ENCODE results near the gene JAK3. TPM values are rescaled to one million over a fixed set of nuclear protein-coding genes. Genes with fewer than 3 reads are reported as not detected.

The JAK3 gene
- total RNA-seq, 1 donor from 2014 or later, result 8.0 TPM

DNA sequence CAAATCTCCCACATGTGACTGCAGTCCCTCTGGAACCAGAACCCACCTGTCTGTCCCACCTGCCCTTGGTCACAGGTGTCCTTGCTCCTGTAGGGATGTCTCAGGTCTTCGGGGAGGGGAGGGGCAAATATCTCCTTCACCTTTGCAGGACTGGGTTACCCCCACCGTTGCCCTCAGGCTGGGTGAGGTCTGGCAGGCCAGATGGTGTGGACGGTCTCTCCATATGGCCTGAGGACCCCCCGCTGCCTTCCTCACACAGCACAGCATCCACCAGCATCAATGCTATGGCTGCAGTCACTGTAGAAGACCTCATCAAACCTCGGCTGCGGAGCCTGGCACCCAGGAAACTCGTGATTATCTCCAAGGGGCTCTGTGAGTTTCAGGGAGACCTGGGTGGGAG, 33.9 kb upstream of the JAK3 start:
- no peak for DNase-seq (ENCODE audit: low read depth)
- TF ChIP-seq CTCF (conservative IDR thresholded peaks at IDR 0.05; ENCODE audit: low read depth, low read length), result no peak
- no peak overlapping the region for H3K4me3 ChIP-seq (ENCODE audit: low read depth, low read length)

- no peak for TF ChIP-seq CTCF (conservative IDR thresholded peaks at IDR 0.05; ENCODE audit: low read depth, low read length)
- no peak for DNase-seq (ENCODE audit: low read depth)
- no peak overlapping the region for H3K4me3 ChIP-seq (ENCODE audit: low read depth, low read length)
Measured at GRCh38 chr19:17879466-17879865, 31.7 kb upstream of the JAK3 start.

DNA sequence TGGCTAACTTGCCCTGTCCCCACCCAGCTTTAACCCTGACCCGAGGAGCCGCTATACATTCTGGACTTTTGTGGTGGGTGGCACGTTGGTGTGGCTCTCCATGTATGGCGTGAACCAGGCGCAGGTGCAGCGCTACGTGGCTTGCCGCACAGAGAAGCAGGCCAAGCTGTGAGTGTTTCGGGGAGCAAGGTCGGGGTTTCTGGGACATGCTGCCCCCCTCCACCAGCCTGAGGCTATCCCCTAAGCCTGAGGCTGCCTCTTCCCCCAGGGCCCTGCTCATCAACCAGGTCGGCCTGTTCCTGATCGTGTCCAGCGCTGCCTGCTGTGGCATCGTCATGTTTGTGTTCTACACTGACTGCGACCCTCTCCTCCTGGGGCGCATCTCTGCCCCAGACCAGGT, 29.9 kb upstream of the JAK3 start:
- DNase-seq (ENCODE audit: low read depth), result no peak
- no peak for TF ChIP-seq CTCF (conservative IDR thresholded peaks at IDR 0.05; ENCODE audit: low read depth, low read length)
- H3K4me3 ChIP-seq (ENCODE audit: low read depth, low read length), result no peak overlapping the region

DNA sequence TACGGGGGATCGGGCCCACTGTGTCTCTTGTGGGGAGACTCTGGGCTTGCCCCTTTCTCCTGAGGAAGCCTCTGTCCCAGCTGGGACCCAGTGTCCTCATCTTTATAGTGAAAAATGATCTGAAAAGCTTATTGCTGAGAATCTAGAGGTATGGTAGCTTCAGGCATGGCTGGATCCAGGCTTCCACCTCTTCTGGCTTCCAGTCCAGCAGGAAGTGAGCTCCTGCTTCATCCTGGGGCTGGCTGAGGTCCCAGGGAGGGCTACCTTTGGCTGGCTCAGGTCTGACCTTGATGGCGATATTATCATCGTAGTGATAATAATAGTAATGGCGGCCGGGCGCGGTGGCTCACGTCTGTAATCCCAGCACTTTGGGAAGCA, 27.0 kb upstream of the JAK3 start:
- DNase-seq (ENCODE audit: low read depth), result no peak
- no peak overlapping the region for H3K4me3 ChIP-seq (ENCODE audit: low read depth, low read length)
- no peak for TF ChIP-seq CTCF (conservative IDR thresholded peaks at IDR 0.05; ENCODE audit: low read depth, low read length)

GRCh38 chr19:17873786-17874757, 26.3 kb upstream of the JAK3 start:
- DNase-seq (ENCODE audit: low read depth), result no peak
- TF ChIP-seq CTCF (conservative IDR thresholded peaks at IDR 0.05; ENCODE audit: low read depth, low read length), result no peak
- H3K4me3 ChIP-seq (ENCODE audit: low read depth, low read length), result no peak overlapping the region

- no peak for TF ChIP-seq CTCF (conservative IDR thresholded peaks at IDR 0.05; ENCODE audit: low read depth, low read length)
- H3K4me3 ChIP-seq (ENCODE audit: low read depth, low read length), result no peak overlapping the region
- DNase-seq (ENCODE audit: low read depth), result no peak
Measured at GRCh38 chr19:17872251-17873001, 24.6 kb upstream of the JAK3 start.
